Measurements from ENCODE around the gene CRLF3.

DNA sequence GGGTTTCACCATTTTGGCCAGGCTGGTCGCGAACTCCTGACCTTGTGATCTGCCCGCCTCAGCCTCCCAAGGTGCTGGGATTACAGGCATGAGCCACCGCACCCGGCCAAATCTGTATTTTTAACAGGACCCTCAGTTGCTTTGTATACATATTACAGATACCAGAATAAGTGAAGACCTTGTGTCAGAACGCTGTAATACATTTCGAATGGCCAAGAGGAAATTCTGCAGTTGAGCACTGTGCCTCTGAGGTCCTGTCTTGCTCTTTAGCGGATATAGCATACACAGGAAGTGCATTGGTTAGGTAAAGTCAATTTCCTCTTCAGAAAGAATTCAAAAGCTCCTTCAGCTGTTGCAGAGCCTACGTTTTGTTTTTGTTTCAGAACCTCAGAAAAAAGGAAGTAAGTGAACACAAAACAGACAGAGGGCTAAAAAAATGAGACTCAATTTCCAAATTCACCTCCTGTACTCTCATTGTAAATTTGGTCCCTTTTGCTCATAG is 15.7 kb downstream of the CRLF3 start:
- TF ChIP-seq, protein P1, sequence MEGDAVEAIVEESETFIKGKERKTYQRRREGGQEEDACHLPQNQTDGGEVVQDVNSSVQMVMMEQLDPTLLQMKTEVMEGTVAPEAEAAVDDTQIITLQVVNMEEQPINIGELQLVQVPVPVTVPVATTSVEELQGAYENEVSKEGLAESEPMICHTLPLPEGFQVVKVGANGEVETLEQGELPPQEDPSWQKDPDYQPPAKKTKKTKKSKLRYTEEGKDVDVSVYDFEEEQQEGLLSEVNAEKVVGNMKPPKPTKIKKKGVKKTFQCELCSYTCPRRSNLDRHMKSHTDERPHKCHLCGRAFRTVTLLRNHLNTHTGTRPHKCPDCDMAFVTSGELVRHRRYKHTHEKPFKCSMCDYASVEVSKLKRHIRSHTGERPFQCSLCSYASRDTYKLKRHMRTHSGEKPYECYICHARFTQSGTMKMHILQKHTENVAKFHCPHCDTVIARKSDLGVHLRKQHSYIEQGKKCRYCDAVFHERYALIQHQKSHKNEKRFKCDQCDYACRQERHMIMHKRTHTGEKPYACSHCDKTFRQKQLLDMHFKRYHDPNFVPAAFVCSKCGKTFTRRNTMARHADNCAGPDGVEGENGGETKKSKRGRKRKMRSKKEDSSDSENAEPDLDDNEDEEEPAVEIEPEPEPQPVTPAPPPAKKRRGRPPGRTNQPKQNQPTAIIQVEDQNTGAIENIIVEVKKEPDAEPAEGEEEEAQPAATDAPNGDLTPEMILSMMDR (IDR thresholded peaks at IDR 0.05) = no peak
- TF ChIP-seq POLR2A (IDR thresholded peaks at IDR 0.05) = no peak

Measured in lower leg skin (tissue), 3 donors.